Hepatocyte (in vitro differentiated cells): ENCODE measurements around the gene SLC2A13.

Experiments used
- CTCF ChIP-seq: fragments of 200-600 bp; sonication (generic); IDR thresholded peaks from 2 replicates; pipeline ENCODE4 v1.5.1; 2016; ENCODE audit warnings: antibody characterized with exemption, mild to moderate bottlenecking; ENCODE audit not compliant: poor library complexity
- EZH2 ChIP-seq: fragments of 200-600 bp; sonication (generic); IDR thresholded peaks from 2 replicates; pipeline ENCODE4 v1.6.1; 2016; ENCODE audit warnings: antibody characterized with exemption, mild to moderate bottlenecking, borderline replicate concordance
- EZH2phosphoT487 ChIP-seq: fragments of 200-600 bp; sonication (generic); IDR thresholded peaks from one replicate; pipeline ENCODE4 v1.6.1; 2018; ENCODE audit warnings: antibody characterized with exemption, mild to moderate bottlenecking, low read depth, moderate library complexity; ENCODE audit not compliant: unreplicated experiment, severe bottlenecking

GRCh38 chr12:40012711-40013110 lies 93.2 kb downstream of the SLC2A13 start:
- TF ChIP-seq CTCF, result no peak
- no peak for TF ChIP-seq EZH2
- no peak for TF ChIP-seq EZH2phosphoT487
